Left lung (tissue), 10 donors: Measurements from ENCODE around the gene THEM4. TPM values are rescaled to one million over a fixed set of nuclear protein-coding genes. Genes with fewer than 3 reads are reported as not detected.

Experiments used
- ATAC-seq: fragments of 200-7000 bp; cut with Tn5 transposase; one replicate; pipeline ENCODE4 v1.9.1; 2020; ENCODE audit warnings: moderate library complexity
- DNase-seq, 4 donors: peaks; one replicate each; pipeline ENCODE4 v3.0.0-alpha.2; 2013 to 2020
- H3K27ac ChIP-seq, 2 donors: fragments of 200-600 bp; sonication (generic) in 1 of 2; one replicate each; pipeline versions ENCODE4 v1.5.0 to v1.8.0; 2020 to 2021
- H3K27me3 ChIP-seq, 2 donors: fragments of 200-600 bp; sonication (generic) in 1 of 2; one replicate each; pipeline versions ENCODE4 v1.5.0 to v1.8.0; 2020 to 2021
- H3K36me3 ChIP-seq, 2 donors: fragments of 200-600 bp; sonication (generic) in 1 of 2; one replicate each; pipeline versions ENCODE4 v1.5.0 to v1.8.0; 2020 to 2021
- H3K4me1 ChIP-seq, 2 donors: fragments of 200-600 bp; one replicate each; pipeline ENCODE4 v1.8.0; 2021
- H3K4me3 ChIP-seq, 2 donors: fragments of 200-600 bp; sonication (generic) in 1 of 2; one replicate each; pipeline versions ENCODE4 v1.5.0 to v1.8.0; 2020 to 2021; ENCODE audit warnings: mild to moderate bottlenecking in 1 of 2
- H3K9me3 ChIP-seq, 2 donors: fragments of 200-600 bp; sonication (generic) in 1 of 2; one replicate each; pipeline versions ENCODE4 v1.5.0 to v1.8.0; 2020 to 2021
- intact Hi-C, 2 donors: fragments of 100-400 bp; cut with DNase I; formaldehyde crosslinking; loops; one replicate each; pipeline versions ENCODE4 v1.11.2 to v1.14.2; 2022
- polyA plus RNA-seq, 6 donors: library from polyadenylated mRNA; unstranded; fragments of 120-200 nt; gene quantifications; one replicate each; pipeline ENCODE4 v1.2.1, GENCODE V29; 2013; ENCODE audit not compliant: insufficient read length in 6 of 6
- total RNA-seq, 2 donors: library from RNA; stranded (reverse); fragmentation: NEBNext Ultra II Directional; extraction: Animal tissue kit (Norgen Biotek cat#: 25700); gene quantifications; one replicate each; pipeline ENCODE4 v1.2.1, GENCODE V29; 2021
- TF ChIP-seq, protein P1 (sequence below), 2 donors: fragments of 200-600 bp; sonication (generic) in 1 of 2; IDR thresholded peaks; one replicate each; pipeline versions ENCODE4 v1.5.0 to v1.8.0; 2021; ENCODE audit warnings: antibody characterized with exemption in 2 of 2
- donor health status: DM: no; HTN: yes; CAD: no.
- donor health status: DM: no; HTN: no; CAD: no.

The THEM4 gene
- total and polyA plus RNA-seq, 8 donors, result 10.6 to 36.8 (median 30.6) TPM

- H3K4me1 ChIP-seq, result peaks cover 0 to 5% of the 10 kb centered on the region in 2 donors
- intact Hi-C loops, result no loop called here
- H3K27ac ChIP-seq, result no peak overlapping the region
- DNase-seq (no peak), ATAC-seq (peak; percentile 35)
- H3K4me3 ChIP-seq, result no peak overlapping the region
- no peaks in the 10 kb centered on the region for H3K27me3 ChIP-seq
- no peaks in the 10 kb centered on the region for H3K9me3 ChIP-seq
- TF ChIP-seq, protein P1, sequence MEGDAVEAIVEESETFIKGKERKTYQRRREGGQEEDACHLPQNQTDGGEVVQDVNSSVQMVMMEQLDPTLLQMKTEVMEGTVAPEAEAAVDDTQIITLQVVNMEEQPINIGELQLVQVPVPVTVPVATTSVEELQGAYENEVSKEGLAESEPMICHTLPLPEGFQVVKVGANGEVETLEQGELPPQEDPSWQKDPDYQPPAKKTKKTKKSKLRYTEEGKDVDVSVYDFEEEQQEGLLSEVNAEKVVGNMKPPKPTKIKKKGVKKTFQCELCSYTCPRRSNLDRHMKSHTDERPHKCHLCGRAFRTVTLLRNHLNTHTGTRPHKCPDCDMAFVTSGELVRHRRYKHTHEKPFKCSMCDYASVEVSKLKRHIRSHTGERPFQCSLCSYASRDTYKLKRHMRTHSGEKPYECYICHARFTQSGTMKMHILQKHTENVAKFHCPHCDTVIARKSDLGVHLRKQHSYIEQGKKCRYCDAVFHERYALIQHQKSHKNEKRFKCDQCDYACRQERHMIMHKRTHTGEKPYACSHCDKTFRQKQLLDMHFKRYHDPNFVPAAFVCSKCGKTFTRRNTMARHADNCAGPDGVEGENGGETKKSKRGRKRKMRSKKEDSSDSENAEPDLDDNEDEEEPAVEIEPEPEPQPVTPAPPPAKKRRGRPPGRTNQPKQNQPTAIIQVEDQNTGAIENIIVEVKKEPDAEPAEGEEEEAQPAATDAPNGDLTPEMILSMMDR (IDR thresholded peaks at IDR 0.05), result no peak
- no peaks in the 10 kb centered on the region for H3K36me3 ChIP-seq
These were observed 42.0 kb downstream of the THEM4 start for GRCh38 chr1:151867321-151867720.

DNA sequence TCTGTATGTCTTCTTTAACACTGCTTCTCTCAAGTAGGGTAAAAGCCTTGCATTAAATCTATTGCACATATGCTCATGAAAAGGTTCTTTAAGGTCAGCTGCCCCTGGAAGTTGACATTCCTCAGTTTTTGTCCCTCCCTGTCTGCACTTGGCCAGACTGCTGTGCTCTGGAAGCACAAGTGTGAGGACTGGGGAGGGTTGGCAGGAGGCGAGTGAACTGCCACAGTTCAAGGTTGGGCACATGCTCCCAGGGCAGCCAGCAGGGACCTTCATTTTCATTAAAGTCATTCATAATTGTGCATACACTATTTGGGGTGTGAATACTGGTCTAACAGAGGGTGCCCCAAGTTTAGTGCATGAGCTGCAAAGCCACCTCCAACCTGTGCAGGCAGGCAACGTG, 44.9 kb downstream of the THEM4 start:
- ATAC-seq (no peak), DNase-seq (no peak)
- no peak overlapping the region for H3K4me3 ChIP-seq
- intact Hi-C loops, result no loop called here
- H3K4me1 ChIP-seq, result peaks cover 0 to 5% of the 10 kb centered on the region in 2 donors
- H3K27ac ChIP-seq, result no peak overlapping the region
- no peaks in the 10 kb centered on the region for H3K27me3 ChIP-seq
- TF ChIP-seq, protein P1 (IDR thresholded peaks at IDR 0.05), result no peak
- no peaks in the 10 kb centered on the region for H3K36me3 ChIP-seq
- H3K9me3 ChIP-seq, result no peaks in the 10 kb centered on the region

DNA sequence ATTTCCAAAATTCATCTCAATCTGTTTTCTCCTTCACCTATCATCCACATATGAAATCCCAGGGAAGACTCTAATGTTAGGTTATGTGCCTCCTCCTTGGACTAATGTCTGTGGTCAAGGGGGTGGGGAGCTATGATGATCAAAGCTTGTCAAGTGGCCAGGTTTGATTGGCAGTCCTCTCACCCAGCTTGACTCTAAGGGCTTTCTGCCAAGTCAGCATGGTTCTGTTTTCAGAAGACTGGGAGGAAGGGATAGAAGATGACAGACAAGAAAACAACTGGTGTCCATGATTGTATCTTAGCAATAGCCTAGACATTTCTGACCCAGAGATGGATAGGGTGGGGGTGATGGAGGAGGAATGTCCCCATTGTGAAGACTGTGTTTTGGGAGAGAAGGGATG, 46.7 kb downstream of the THEM4 start:
- TF ChIP-seq, protein P1 (IDR thresholded peaks at IDR 0.05), result no peak
- intact Hi-C loops, result no loop called here

GRCh38 chr1:151860504-151861187, 48.7 kb downstream of the THEM4 start:
- no peak for DNase-seq
- H3K27me3 ChIP-seq, result no peaks in the 10 kb centered on the region
- H3K36me3 ChIP-seq, result no peaks in the 10 kb centered on the region
- no peak overlapping the region for H3K27ac ChIP-seq
- intact Hi-C loops, result no loop called here
- ATAC-seq, result no peak
- peaks cover 0 to 18% of the 10 kb centered on the region in 2 donors for H3K4me1 ChIP-seq
- H3K9me3 ChIP-seq, result no peaks in the 10 kb centered on the region
- TF ChIP-seq, protein P1 (IDR thresholded peaks at IDR 0.05), result no peak
- H3K4me3 ChIP-seq, result no peak overlapping the region

More for the DNA sequence above, 46.7 kb downstream of the THEM4 start:
- Histone ChIP-seq H3K27me3 (no peaks in the 10 kb centered on the region), H3K36me3 (no peaks in the 10 kb centered on the region), H3K27ac (no peak overlapping the region), H3K4me3 (no peak overlapping the region), H3K4me1 (peaks cover 0 to 9% of the 10 kb centered on the region in 2 donors), H3K9me3 (no peaks in the 10 kb centered on the region)
- DNase-seq, result no peak
- ATAC-seq, result no peak

DNA sequence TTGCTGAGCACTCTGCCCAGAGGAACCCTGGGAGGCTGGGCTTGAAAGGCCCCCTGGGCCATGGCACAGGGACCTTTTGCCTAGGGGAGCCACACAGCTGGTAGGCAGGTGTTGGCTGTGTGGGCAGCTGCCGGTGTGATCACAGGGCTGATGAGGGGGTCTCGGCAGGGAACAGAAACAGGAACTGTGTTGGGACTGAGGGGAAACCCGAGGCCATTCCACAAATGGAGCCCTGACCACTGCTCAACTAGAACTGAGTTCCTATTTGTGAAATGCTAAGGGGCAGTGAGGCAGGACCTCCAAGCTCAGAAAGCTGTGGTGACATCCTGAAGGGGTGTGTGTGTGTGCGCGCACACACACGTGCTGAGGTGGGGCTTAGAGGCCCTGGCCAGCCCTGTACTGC, 49.4 kb downstream of the THEM4 start:
- ATAC-seq, result no peak
- Histone ChIP-seq H3K4me3 (no peak overlapping the region), H3K27me3 (no peaks in the 10 kb centered on the region), H3K9me3 (no peaks in the 10 kb centered on the region), H3K27ac (no peak overlapping the region), H3K36me3 (no peaks in the 10 kb centered on the region), H3K4me1 (peaks cover 0 to 18% of the 10 kb centered on the region in 2 donors)
- no peak for DNase-seq
- TF ChIP-seq, protein P1 (IDR thresholded peaks at IDR 0.05), result no peak
- intact Hi-C loops, result no loop called here
